A549 treated with Mapracorat at 1 μM for 4 hours (cell line): ENCODE data around the gene PLG. TPM values are rescaled to one million over a fixed set of nuclear protein-coding genes. Genes with fewer than 3 reads are reported as not detected.

Experiments used
- total RNA-seq: library from RNA; stranded (reverse); fragments of 200-300 nt; extraction: Qiagen RNA extraction; gene quantifications from 5 replicates; pipeline ENCODE4 v1.2.3, GENCODE V29; 2022

The PLG gene
- not detected in 5 replicates for total RNA-seq

GRCh38 chr6:160701918-160702680, at the start of gene PLG:
PLG (plus strand) TSS chr6:160702244; CDS start chr6:160702305, 61 bp downstream.

GRCh38 chr6:160664198-160664597, 37.8 kb upstream of the PLG start, which contains the start of gene LPA:
LPA (minus strand) TSS chr6:160664275; CDS start chr6:160664214, 61 bp downstream.

Other genes starting within 250 kb of the PLG start
- 0.02 to 0.17 TPM (median 0.06 TPM) in 4 of 5 replicates, not detected in the other for gene LPA, start 38.0 kb upstream of the PLG start, total RNA-seq